ENCODE data around the gene MARCHF2. TPM values are rescaled to one million over a fixed set of nuclear protein-coding genes. Genes with fewer than 3 reads are reported as not detected.
A peak's percentile ranks its signal among the peaks of the same experiment; 100 is the strongest.
"Not testable (repeated sequence)": the region's sequence is repeated elsewhere in the genome, so short reads cannot be mapped to it uniquely, and the experiment has no call there.

MARCHF2 gene
- total RNA-seq, 2 experiments from 2014 or later: 16.5 to 20.9 TPM

DNA sequence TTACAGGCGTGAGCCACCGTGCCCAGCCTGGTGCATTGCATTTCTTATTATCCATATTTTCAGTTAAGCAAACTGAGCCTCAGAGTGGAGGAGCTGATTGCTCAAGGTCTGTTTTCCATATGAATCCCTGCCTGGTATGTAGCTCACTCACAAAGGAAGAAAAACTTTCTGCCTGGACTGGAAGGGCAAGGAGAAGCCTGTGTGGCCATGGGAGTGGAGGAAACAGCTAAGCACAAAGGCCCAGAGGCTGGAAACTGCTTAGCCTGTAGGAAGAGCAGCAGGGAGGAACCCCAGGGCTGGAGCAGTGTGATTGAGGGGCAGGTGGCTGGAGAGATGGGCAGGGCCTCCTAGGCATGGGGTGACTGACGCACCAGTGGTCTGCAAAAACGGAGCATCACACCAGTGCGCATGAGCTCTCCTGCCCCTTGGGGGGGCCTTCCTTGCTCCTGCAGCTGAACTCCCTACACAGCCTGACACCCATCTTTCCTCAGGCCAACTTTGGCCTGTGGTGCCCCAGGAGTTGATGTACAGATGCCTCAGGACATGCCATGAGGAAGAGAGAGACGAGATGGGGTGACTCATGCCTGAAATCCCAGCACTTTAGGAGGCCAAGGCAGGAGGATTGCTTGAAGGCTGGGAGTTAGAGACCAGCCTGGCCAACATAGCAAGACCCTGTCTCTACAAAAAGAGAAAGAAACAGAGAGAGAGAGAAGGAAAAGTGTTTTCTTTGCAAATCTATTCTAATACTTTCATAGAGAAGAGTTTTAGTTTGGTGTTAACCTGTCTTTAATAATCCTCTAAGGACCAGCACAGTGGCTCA is 28.8 kb downstream of the MARCHF2 start:
- no peak overlapping the region for H3K27ac Mint-ChIP-seq
- peaks cover 17% of the 10 kb centered on the region for H3K4me1 Mint-ChIP-seq
- H3K27me3 Mint-ChIP-seq: no peaks in the 10 kb centered on the region
- CTCF ChIA-PET: interaction anchor here (1.4 kb wide), 1 partner anchor 29 kb away, joined by 6 read pairs; the partner anchor contains the start of gene MARCHF2
- no peak overlapping the region for H3K4me3 Mint-ChIP-seq
- no peaks in the 10 kb centered on the region for H3K9me3 Mint-ChIP-seq (ENCODE audit: low read depth)
- peaks cover 15% of the 10 kb centered on the region for H3K36me3 Mint-ChIP-seq
- ATAC-seq: no peak
- no peak for DNase-seq

DNA sequence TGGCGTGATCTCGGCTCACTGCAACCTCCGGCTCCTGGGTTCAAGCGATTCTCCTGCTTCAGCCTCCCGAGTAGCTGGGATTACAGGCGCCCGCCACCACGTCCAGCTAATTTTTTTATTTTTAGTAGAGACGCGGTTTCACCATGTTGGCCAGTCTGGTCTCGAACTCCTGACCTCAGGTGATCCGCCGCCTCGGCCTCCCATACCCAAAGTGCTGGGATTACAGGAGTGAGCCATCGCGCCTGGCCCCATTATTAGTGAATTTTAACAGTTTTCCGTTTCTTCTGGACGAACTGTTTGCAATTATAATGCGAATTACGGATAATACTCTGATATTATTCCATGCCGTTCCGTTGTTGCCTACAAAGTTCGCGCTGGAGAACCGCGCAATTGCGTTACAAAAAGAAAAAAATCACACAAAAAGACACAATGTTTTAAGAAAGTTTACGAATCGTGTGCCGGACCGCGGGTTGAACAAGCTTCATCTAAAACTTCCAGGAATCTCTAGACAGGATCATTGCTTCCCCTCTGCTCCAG is 31.1 kb downstream of the MARCHF2 start:
- peak overlapping the region; percentile 98 for H3K27ac Mint-ChIP-seq
- CTCF ChIA-PET: interaction anchor here (0.7 to 5.9 kb wide), 12 partner anchors 10 to 137 kb away, joined by 3 to 35 read pairs (median 4); partner anchors contain the start of genes MARCHF2 and RAB11B
- ATAC-seq; H3K27me3 Mint-ChIP-seq; DNase-seq; H3K9me3 Mint-ChIP-seq (ENCODE audit: low read depth): not testable (repeated sequence)
- peak overlapping the region; percentile 86 for H3K4me3 Mint-ChIP-seq
- peaks cover 23% of the 10 kb centered on the region for H3K36me3 Mint-ChIP-seq
- H3K4me1 Mint-ChIP-seq: peaks cover 32% of the 10 kb centered on the region

DNA sequence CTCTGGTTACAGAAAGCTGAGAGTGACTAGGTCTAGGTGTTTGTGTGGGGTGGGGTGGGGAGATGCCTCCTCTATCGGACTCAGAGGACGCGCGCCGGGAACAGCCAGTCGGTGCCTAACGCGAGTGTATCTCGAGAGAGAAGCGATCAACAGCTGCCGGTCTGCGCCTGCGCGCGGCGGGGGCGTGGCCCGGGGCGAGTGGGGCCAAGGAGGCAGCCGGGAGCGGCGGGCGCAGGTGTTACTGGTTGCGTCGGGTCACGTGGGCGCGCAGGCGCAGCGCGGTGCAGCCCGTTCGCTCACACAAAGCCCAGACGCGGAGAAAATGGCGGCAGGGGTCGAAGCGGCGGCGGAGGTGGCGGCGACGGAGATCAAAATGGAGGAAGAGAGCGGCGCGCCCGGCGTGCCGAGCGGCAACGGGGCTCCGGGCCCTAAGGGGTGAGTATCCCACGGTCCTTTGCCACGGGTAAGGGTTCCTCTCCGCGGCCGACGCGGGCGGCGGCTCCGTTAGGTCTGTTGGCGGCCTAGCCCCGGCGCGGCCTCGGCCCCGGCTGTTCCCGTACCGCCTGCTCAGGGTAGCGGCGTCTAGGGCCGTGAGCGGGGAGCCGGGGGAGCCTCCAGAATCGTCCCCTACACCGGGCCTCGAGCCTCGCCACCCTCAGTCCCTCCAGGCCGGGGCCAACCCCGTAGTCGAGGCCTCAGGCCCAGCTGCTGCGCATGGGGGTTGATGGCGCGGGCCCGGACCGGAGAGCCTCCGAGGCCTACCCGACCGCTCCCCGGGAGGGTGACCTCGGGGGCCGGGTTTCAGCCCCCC is 31.8 kb downstream of the MARCHF2 start, which contains the start of gene HNRNPM:
HNRNPM (plus strand) TSS at position 299 of the 811 bp plus-strand sequence; CDS start at position 323, 24 bp downstream.
- Mint-ChIP-seq H3K9me3 (ENCODE audit: low read depth) (no peaks in the 10 kb centered on the region), H3K27ac (peak within 1 kb of the TSS; percentile 98), H3K4me3 (peak within 1 kb of the TSS; percentile 86), H3K36me3 (peaks cover 24% of the 10 kb centered on the region), H3K27me3 (no peaks in the 10 kb centered on the region), H3K4me1 (peaks cover 36% of the 10 kb centered on the region)
- CTCF ChIA-PET: interaction anchor here (0.7 to 5.9 kb wide), 14 partner anchors 11 to 136 kb away, joined by 3 to 35 read pairs (median 4); partner anchors contain the start of genes MARCHF2 and RAB11B
- peak; percentile 100 for DNase-seq
- ATAC-seq: peak; percentile 95

DNA sequence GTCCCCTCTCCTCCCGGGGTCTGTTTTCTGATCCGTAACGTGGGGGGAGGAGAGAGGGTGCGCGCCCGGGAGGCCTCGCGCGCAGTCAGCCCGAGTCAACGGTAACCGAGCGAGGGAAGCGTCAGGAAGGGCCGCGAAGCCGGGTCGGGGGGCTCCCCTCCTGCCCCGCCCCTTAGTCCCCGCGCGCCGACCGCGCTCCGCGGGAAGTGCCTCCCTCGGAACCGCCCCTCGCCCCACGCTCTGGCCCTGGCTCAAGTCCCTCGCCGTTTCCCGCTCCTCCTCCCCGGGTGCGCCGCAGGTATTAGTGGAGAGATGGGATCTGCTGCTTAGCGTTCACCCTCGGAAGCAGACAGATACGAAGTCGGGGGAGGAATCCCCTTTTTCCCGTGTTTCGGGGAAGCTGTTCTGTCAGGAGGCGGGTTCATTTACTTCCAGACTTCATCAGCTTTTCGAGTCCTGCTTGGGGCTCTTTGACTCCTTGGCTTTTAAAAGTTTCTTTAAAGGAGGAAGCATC is 32.4 kb downstream of the MARCHF2 start:
- ATAC-seq (peak; percentile 29), DNase-seq (peak; percentile 67)
- peaks cover 27% of the 10 kb centered on the region for H3K36me3 Mint-ChIP-seq
- no peaks in the 10 kb centered on the region for H3K27me3 Mint-ChIP-seq
- H3K4me1 Mint-ChIP-seq: peaks cover 41% of the 10 kb centered on the region
- peak overlapping the region; percentile 86 for H3K4me3 Mint-ChIP-seq
- H3K9me3 Mint-ChIP-seq (ENCODE audit: low read depth): no peaks in the 10 kb centered on the region
- CTCF ChIA-PET: interaction anchor here (0.6 to 5.9 kb wide), 6 partner anchors 12 to 142 kb away, joined by 3 to 35 read pairs (median 6); partner anchors contain the start of gene MARCHF2
- peak overlapping the region; percentile 92 for H3K27ac Mint-ChIP-seq

DNA sequence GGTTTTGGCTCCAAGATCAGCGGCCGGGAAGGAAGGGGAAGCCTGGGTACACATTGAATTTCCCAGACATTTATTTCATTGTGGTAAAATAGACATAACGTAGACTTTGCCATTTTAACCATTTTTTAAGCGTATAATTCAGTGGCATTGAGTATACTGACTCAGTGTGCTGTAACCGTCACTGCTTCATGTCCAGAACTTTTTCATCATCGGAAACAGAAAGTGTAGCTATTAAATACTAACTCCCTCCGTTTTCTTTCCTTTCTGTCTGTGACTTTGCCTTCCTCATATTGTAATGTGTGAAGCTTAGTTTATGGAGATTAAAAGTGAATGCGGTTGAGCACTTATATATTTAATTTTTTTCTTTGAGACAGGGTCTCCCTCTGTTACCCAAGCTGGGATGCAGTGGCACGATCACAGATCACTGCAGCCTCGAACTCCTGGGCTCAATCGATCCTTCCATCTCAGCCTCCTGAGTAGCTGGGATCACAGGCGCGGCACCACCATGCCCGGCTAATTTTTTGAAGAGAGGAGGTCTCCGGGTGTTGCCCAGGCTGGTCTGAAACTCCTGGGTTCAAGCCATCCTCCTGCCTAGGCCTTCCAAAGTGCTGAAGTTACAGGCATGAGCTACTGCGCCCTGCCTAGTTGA is 33.1 kb downstream of the MARCHF2 start:
- no peak for ATAC-seq
- peak overlapping the region; percentile 92 for H3K27ac Mint-ChIP-seq

DNA sequence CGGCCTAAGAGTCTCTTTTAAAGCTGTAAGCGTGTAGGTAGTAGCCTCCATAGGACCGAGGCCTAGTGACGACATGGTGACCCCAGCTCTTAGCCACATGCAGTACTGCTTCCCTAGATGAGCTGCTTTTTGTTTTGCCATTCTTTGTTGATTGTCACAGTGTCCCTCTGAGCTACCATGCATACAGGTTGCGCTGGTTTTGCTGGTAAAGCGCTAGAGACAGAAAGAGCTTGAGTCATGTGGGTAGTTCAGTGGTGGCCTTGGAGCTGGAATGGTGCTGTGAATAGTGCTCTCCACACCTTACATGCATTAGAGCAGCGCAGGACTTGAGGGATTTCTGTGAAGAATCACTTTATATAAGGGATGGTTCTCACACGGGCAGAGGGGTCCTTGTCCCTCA is 36.7 kb downstream of the MARCHF2 start:
- Mint-ChIP-seq H3K9me3 (ENCODE audit: low read depth) (no peaks in the 10 kb centered on the region), H3K4me1 (peaks cover 71% of the 10 kb centered on the region), H3K36me3 (peaks cover 53% of the 10 kb centered on the region), H3K4me3 (no peak overlapping the region), H3K27ac (peak overlapping the region; percentile 0), H3K27me3 (no peaks in the 10 kb centered on the region)
- ATAC-seq: no peak
- DNase-seq: no peak
- CTCF ChIA-PET: interaction anchor here (1.1 to 5.9 kb wide), 5 partner anchors 8 to 127 kb away, joined by 3 to 35 read pairs (median 3); partner anchors contain the start of genes MARCHF2 and MYO1F

More for the DNA sequence above, 33.1 kb downstream of the MARCHF2 start:
- Mint-ChIP-seq H3K4me1 (peaks cover 44% of the 10 kb centered on the region), H3K4me3 (peak overlapping the region; percentile 86), H3K36me3 (peaks cover 28% of the 10 kb centered on the region), H3K9me3 (ENCODE audit: low read depth) (no peaks in the 10 kb centered on the region), H3K27me3 (no peaks in the 10 kb centered on the region)
- CTCF ChIA-PET: interaction anchor here (0.6 to 5.9 kb wide), 7 partner anchors 11 to 141 kb away, joined by 3 to 35 read pairs (median 4); partner anchors contain the start of gene MARCHF2
- DNase-seq: no peak

DNA sequence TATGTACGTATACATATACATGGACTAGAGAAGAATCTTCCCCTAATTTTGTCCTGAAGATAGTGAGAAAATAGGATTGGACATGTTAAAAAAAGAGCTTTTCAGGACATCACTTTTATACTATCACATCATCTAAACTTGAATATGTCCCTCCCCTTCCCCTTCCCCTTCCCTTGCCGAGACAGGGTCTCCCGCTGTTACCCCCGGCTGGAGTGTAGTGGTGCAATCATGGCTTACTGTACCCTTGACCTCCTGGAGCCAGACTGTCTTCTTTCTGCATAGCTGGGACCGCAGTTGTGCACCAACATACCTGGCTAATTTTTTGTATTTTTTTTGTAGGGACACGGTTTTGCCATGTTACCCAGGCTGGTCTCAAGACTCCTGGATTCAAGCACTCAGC is 38.3 kb downstream of the MARCHF2 start:
- Mint-ChIP-seq H3K4me1 (peaks cover 78% of the 10 kb centered on the region), H3K9me3 (ENCODE audit: low read depth) (no peaks in the 10 kb centered on the region), H3K36me3 (peaks cover 58% of the 10 kb centered on the region), H3K27me3 (no peaks in the 10 kb centered on the region), H3K4me3 (no peak overlapping the region), H3K27ac (peak overlapping the region; percentile 36)
- CTCF ChIA-PET: interaction anchor here (0.9 to 1.3 kb wide), 2 partner anchors 11 to 54 kb away, joined by 3 read pairs; no protein-coding TSS in a partner anchor
- ATAC-seq: no peak
- DNase-seq: no peak

DNA sequence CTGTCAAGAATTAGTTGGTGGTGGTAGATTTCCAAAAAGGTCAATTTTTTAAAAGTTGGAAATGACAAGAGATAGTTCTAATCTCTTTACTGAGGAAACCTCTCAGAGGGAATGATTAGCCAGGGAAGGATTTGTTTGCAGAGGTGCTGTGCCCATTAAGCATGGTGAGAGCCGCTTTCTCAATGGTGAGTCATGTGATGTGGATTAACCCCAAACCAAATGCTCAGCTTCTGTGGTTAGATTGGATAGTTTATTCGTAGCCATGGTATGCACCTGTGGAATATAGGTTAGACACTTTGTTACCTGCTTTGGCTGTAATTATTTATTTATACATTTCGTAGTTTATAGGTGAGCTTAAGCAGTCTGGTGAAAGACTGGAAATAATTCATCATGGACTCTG is 38.8 kb downstream of the MARCHF2 start:
- Mint-ChIP-seq H3K27ac (peak overlapping the region; percentile 19), H3K4me3 (no peak overlapping the region), H3K9me3 (ENCODE audit: low read depth) (no peaks in the 10 kb centered on the region), H3K27me3 (no peaks in the 10 kb centered on the region), H3K4me1 (peaks cover 78% of the 10 kb centered on the region), H3K36me3 (peaks cover 58% of the 10 kb centered on the region)
- no peak for ATAC-seq
- no peak for DNase-seq
- CTCF ChIA-PET: interaction anchor here (0.9 to 1.3 kb wide), 2 partner anchors 54 to 98 kb away, joined by 3 read pairs; no protein-coding TSS in a partner anchor

DNA sequence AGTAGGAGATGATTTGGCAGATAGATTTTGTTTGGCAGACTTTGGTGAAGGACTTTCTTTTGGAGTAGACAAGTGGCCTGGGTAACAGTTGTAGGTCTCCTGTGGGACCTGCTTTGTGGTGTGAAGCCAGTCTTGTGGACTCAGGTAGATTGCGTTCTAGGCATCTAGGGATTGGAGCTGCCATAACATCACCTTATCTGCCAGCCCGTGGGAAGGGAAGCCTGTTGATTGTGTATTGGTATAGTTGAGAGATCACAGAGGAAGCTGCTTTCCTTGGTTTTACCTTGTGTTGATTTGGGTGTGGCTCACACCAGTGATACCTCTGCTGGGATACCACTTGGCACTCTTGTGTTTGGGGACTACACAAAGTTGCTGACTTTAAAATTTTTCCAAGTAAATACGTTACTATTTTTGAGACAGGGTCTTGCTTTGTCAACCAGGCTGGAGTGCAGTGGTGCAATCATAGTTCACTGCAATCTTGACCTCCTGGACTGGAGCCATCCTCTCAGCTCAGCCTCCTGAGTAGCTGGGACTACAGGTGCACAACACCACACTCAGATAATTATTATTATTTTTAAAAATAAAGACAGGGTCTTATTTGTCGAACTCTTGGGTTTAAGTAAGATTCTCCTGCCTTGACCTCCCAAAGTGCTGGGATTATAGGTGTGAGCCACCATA is 39.5 kb downstream of the MARCHF2 start:
- Mint-ChIP-seq H3K4me3 (no peak overlapping the region), H3K9me3 (ENCODE audit: low read depth) (no peaks in the 10 kb centered on the region), H3K27me3 (no peaks in the 10 kb centered on the region), H3K4me1 (peaks cover 78% of the 10 kb centered on the region), H3K36me3 (peaks cover 55% of the 10 kb centered on the region), H3K27ac (peak overlapping the region; percentile 17)
- DNase-seq (no peak), ATAC-seq (no peak)
- CTCF ChIA-PET: interaction anchor here (0.9 to 1.3 kb wide), 2 partner anchors 53 to 99 kb away, joined by 3 read pairs; no protein-coding TSS in a partner anchor

DNA sequence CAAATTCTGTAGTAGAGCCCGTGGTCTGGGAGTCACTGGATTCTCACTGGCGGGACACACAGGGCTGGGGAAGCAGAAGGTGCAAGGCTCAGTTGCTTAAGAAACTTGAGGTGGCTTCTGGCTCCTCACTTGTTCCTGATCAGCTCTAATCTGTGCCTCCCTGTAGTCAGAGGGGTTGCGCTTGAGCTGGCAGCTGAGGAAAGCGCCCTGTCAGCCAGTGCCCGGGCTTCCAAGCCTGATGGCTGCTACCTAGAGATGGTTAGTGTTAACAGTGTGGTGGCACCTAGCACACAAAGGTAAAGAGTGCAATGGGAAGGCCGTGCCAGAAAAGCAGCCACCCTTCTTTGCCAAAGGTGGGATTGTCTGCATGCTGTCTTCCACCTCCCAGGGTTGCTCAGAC is 40.5 kb downstream of the MARCHF2 start:
- CTCF ChIA-PET: interaction anchor here (0.8 kb wide), 1 partner anchor 52 kb away, joined by 3 read pairs; no protein-coding TSS in a partner anchor
- Mint-ChIP-seq H3K36me3 (peaks cover 54% of the 10 kb centered on the region), H3K9me3 (ENCODE audit: low read depth) (no peaks in the 10 kb centered on the region), H3K27ac (no peak overlapping the region), H3K27me3 (no peaks in the 10 kb centered on the region), H3K4me1 (peaks cover 83% of the 10 kb centered on the region), H3K4me3 (no peak overlapping the region)
- ATAC-seq (no peak), DNase-seq (no peak)

DNA sequence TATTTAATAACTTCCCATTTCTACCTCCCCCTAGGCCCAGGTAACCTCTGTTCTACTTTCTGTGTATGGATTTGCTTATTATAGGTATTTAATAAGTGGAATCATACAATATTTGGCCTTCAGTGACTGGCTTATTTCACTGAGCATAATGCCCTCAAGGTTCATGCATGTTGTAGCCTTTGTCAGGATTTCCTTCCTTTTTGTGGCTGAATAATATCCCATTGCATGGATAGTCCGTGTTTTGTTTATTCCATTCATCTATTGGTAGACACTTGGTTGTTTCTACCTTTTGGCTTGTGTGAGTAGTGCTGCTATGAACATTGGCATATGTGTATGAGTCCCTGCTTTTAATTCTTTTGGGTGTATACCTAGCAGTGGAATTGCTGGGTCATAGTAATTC is 41.1 kb downstream of the MARCHF2 start:
- no peaks in the 10 kb centered on the region for H3K9me3 Mint-ChIP-seq (ENCODE audit: low read depth)
- DNase-seq (no peak), ATAC-seq (no peak)
- no peak overlapping the region for H3K4me3 Mint-ChIP-seq
- CTCF ChIA-PET: no interaction called here
- no peaks in the 10 kb centered on the region for H3K27me3 Mint-ChIP-seq
- H3K27ac Mint-ChIP-seq: peak overlapping the region; percentile 18
- peaks cover 55% of the 10 kb centered on the region for H3K36me3 Mint-ChIP-seq
- H3K4me1 Mint-ChIP-seq: peaks cover 80% of the 10 kb centered on the region

DNA sequence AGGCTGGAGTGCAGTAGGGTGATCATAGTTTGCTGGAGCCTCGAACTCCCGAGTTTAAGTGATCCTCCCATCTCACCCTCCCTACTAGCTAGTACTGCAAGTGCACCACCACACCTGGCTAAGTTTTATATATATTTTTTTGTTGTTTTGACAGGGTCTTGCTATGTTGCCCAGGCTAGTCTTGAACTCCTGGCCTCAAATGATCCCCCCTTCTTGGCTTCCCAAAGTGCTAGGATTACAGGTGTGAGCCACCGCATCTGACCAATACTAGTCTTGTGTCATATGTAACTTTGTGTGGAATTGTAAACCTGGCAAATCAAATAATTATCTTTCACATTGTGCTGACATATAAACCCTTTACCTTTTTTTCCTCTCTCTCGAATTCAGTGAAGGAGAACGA is 41.9 kb downstream of the MARCHF2 start:
- ATAC-seq (no peak), DNase-seq (no peak)
- peaks cover 59% of the 10 kb centered on the region for H3K36me3 Mint-ChIP-seq
- H3K27me3 Mint-ChIP-seq: no peaks in the 10 kb centered on the region
- peaks cover 84% of the 10 kb centered on the region for H3K4me1 Mint-ChIP-seq
- H3K27ac Mint-ChIP-seq: peak overlapping the region; percentile 12
- H3K9me3 Mint-ChIP-seq (ENCODE audit: low read depth): no peaks in the 10 kb centered on the region
- CTCF ChIA-PET: no interaction called here
- H3K4me3 Mint-ChIP-seq: no peak overlapping the region

Data from activated CD8-positive, alpha-beta memory T cell treated with anti-CD3 and anti-CD28 coated beads, Interleukin-2, amount 10 ng/mL, durations not matched to agents 7 days and 5 days (primary cell).